DLD1 (cell line): Measurements from ENCODE around the gene TIMM17A.
"Not testable (repeated sequence)": the region's sequence is repeated elsewhere in the genome, so short reads cannot be mapped to it uniquely, and the experiment has no call there.

ENCODE experiments used
- in situ Hi-C: cut with HindIII; loops from 2 replicates; pipeline ENCODE4 v1.10.0; 2017; ENCODE audit warnings: low sequenced_read_pairs

The TIMM17A gene

GRCh38 chr1:201939574-201939973 lies 15.7 kb upstream of the TIMM17A start:
- in situ Hi-C loops, result no loop called here

DNA sequence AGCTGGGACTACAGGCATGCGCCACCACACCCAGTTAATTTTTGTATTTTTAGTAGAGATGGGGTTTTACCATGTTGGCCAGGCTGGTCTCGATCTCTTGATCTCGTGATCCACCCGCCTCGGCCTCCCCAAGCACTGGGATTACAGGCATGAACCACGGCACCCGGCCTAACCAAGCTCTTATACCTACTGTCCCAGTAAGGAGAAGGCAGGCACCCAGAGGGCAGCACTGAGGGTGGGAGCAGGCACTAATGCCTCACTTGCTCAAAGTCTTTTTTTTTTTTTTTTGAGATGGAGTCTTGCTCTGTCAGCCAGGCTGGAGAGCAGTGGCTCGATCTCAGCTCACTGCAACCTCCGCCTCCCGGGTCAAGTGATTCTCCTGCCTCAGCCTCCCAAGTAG lies 15.0 kb upstream of the TIMM17A start:
- in situ Hi-C loops, result not testable (repeated sequence)

DNA sequence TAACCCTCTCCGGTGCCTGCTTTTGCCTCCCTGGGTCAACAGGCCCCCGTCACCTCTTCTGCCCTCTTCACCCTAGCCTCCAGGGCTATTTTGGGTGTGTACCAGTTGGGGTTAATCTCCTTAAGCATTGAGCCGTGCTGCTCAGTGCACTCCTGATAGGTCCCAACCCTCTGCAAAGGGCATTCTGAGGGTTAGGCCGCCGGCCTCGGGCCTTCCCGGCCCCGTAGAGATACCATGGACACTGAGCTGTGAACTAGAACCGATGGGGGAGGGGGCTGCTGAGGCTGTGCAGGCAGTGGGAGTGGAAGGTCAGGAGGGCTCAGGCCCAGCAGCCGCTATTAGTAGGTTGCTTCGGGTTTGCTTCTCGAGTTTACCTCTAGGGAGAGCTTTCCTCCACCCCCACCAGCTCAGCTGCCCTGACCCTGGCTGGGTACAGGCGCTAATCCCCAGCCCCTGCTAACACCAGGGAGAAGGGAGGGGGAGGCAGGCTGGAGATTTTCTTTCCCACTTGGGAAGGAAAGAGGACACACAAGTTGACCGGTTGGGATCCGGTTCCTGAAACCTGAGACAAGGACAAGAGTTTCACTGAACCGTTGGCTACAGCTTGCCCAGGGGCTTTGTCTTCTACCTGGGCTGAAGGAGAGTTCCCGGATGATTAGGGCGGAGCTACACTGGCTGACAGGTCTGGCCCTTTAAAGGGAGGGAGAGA lies 13.7 kb upstream of the TIMM17A start:
- in situ Hi-C loops, result no loop called here

- in situ Hi-C loops, result no loop called here
Observed at GRCh38 chr1:201942129-201942495, 13.2 kb upstream of the TIMM17A start.

DNA sequence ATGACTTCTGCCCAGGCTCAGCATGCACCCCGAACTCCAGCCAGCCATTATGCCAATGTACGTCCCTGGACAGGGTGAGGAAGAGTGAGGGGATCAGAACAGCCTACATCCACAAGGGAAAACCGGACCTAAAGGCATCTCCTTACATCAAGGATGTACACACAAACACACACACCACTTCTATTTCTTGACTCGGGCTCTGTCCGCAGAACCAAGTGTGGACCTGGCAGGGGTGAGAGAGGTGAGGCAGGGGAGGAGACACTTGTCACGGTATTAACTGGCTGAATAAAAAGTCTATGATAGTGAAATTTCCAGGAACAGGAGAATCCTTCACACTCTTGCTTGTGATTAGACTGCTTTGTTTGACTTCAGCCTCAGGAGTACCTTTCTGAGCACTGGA lies 11.3 kb upstream of the TIMM17A start:
- in situ Hi-C loops, result no loop called here

DNA sequence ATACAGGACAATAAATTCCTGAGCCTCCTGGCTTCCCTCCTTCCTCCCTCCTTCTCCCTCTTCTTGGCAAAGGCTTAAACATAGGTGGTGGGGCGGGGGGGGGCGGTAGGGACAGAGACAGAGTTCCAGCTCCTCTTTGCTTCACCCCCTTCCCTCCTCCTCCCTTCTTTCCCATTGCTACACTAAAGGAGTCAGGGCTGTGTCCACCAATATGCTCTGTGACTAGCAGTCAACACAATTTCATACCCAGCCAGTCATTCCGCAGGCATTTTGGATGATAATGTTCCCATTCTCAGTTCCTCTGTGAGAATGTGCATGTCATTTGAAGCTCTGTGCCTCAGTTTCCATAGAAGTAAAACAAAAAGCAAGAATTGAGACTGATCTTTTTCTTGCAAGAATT lies 10.7 kb upstream of the TIMM17A start:
- in situ Hi-C loops, result no loop called here

- in situ Hi-C loops, result no loop called here
Observed at GRCh38 chr1:201945157-201945556, 10.1 kb upstream of the TIMM17A start.

DNA sequence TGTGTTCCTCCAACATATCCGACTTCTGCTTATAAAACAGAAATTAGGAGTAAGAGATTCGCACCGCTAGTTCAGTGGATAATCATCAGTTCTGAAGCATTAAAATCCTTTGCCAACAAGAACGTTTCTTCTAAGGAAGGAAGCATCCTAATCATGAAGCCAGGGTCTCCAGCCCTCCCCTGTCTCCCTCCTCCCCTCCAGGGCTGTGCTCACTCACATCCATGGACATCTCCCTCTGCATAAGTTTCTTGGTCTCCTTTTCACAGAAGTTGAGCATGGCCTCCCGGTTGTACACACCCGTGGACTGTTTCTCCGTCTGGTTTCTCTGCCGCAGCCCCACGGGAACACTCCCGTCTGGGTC lies 9.5 kb upstream of the TIMM17A start:
- in situ Hi-C loops, result no loop called here

- in situ Hi-C loops, result no loop called here
Observed at GRCh38 chr1:201946224-201946908, 8.9 kb upstream of the TIMM17A start, which contains the start of gene LMOD1. Gene LMOD1 (minus strand): TSS chr1:201946548. CDS start chr1:201946340, 208 bp downstream.

- in situ Hi-C loops, result no loop called here
Observed at GRCh38 chr1:201947697-201948008, 7.7 kb upstream of the TIMM17A start.

DNA sequence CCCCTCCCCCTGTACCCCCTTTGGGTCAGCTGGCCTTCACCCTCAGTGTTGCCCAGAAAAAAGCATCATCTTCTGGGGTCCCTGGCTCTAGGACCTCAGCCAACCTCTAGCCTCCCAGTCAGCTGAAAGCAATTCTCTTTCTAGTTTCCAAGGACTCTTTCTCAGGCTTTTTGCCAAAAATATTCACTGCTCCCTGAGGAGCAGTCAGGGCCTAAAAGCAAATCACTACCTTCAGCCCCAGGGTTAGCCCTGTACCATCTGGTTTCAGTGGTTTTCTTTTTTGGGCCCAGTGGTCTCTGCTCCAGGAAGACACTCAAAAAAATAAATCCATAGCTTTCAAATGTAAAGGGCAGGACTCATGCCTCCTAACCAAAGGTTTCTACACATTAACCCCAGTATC lies 5.8 kb upstream of the TIMM17A start:
- in situ Hi-C loops, result no loop called here

DNA sequence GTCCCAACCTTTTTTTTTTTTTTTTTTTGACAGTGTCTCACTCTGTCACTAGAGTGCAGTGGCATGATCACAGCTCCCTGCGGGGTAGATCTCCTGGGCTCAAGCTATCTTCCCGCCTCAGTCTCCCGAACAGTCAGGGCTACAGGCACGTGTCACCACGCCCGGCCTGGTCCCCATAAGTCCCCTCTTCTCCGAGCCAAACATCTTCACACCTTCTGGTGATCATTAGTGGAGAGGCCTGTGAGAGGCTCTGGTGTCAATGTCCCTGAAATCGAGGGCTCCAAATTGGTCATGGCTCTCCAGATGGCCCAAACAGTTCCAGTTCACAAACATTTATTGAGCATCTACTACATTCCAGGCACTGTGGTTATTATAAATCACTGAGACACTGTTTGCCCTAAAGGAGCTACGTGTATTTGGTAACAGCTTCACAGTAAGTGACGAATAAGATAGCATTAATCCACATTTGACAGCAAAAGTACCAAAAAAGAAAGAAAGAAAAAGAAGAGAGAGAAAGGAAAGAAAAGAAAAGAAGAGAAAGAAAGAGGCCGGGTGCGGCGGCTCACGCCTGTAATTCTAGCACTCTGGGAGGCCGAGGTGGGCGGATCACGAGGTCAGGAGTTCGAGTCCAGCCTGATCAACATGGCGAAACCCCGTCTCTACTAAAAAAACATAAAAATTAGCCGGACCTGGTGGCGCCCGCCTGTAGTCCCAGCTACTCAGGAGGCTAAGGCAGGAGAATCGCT lies 867 bp upstream of the TIMM17A start:
- in situ Hi-C loops, result loop anchor here (5.0 kb wide), 1 partner anchor 87 kb away; no protein-coding TSS in a partner anchor

DNA sequence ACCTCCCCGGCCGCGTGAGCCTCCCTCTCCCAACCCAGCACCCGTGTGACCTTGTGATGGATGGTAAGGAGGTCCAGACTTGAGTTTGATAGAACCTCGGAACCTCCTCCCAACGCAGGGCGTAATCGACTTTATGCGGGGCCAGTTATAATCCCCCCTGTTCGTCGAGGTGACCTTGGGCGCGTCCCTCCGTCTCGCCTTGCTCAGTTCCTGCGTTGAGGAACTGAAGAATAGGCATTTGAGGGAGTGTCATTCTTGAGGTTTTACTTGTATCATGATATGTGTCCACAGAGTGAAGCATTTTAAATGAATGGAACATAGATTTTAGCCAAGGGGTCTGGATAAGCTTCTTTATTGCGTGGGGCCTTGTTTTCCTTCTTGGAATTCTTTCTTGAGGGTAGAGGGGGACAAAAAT lies 433 bp downstream of the TIMM17A start:
- in situ Hi-C loops, result no loop called here

DNA sequence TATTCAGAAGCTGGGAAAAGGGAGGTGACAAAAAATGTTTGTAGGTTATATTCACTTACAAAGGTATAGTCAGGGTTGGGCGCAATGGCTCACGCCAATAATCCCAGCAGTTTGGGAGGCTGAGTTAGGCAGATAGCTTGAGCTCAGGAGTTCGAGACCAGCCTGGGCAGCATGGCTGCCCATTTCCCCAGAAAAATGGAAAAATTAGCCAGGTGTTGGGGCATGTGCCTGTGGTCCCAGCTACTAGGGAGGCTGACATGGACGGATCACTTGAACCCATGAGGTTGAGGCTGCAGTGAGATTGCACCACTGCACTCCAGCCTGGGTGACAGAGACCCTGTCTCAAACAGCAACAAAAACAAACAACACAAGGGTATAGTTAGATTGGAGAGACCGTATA lies 3.0 kb downstream of the TIMM17A start:
- in situ Hi-C loops, result no loop called here

DNA sequence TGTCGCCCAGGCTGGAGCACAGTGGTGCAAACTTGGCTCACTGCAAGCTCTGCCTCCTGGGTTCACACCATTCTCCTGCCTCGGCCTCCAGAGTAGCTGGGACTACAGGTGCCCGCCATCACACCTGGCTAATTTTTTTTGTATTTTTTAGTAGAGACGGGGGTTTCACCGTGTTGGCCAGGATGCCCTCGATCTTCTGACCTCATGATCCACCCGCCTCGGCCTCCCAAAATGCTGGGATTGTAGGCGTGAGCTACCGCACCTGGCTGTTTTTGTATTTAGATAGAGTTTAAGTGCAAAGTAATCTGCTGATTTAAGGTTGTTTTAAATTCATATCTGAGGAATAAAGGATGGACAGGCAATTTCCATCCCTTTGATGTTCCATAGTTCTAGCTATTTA lies 7.1 kb downstream of the TIMM17A start:
- in situ Hi-C loops, result not testable (repeated sequence)

- in situ Hi-C loops, result no loop called here
Observed at GRCh38 chr1:201964261-201964660, 9.0 kb downstream of the TIMM17A start.

GRCh38 chr1:201966171-201966570 lies 10.9 kb downstream of the TIMM17A start:
- in situ Hi-C loops, result no loop called here

- in situ Hi-C loops, result no loop called here
Observed at GRCh38 chr1:201968202-201968925, 13.1 kb downstream of the TIMM17A start.

GRCh38 chr1:201970334-201971159 lies 15.2 kb downstream of the TIMM17A start:
- in situ Hi-C loops, result no loop called here

- in situ Hi-C loops, result no loop called here
Observed at GRCh38 chr1:201982082-201982622, 26.8 kb downstream of the TIMM17A start.
